ENCODE measurements around the gene FABP7.

FABP7 gene

DNA sequence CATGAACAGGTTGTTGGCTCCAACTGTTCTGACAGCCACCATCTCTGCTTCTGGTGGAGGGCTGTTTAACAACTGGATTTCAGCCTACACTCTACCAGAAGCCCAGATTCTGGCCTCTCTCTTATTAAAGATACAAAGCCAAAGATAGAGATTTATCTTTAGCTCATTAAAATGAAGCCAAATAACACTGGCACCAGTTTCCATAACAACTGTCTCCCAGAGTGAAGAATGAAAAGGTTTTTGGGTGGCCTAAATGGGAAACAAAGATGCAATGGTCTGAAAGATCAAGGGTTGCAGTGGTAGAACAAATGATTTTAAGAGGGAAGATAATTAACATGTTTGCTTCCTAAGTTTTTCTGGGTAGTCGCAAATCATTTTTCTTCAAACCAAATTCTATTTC lies 6.4 kb downstream of the FABP7 start:
- TF ChIP-seq EZH2 (IDR thresholded peaks at IDR 0.05), result no peak
- no peak for DNase-seq (ENCODE audit: low read depth, low spot score)
- no peak overlapping the region for H3K27ac ChIP-seq
- no peak overlapping the region for H3K9ac ChIP-seq (ENCODE audit: insufficient read length)
- no peak overlapping the region for H3K4me3 ChIP-seq
- no peaks in the 10 kb centered on the region for H3K9me3 ChIP-seq (ENCODE audit: low read depth, low read length)
- no peaks in the 10 kb centered on the region for H3K36me3 ChIP-seq (ENCODE audit: insufficient read depth, low read length)

DNA sequence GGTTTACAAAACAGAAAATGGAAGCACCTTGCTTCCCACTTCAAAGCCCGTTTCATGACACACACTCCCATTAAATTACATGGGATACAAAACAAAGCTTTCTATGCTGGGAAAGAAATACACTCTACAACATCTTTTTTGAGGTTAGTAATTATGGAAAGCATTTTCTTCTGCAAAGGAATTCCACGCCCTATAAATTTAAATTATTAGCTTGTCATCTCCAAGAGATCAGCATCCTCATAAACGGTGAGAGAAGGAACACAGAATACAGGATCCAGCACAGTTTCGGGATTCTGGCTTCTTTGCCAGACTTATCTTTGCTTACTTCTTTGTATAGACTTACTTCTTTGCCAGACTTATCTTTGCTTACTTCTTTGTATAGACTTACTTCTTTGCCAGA lies 8.2 kb downstream of the FABP7 start:
- no peak overlapping the region for H3K9ac ChIP-seq (ENCODE audit: insufficient read length)
- H3K9me3 ChIP-seq (ENCODE audit: low read depth, low read length), result no peaks in the 10 kb centered on the region
- DNase-seq (ENCODE audit: low read depth, low spot score), result no peak
- TF ChIP-seq FOXP2 (optimal IDR thresholded peaks at IDR 0.05; ENCODE audit: control extremely low read depth, extremely low read length, insufficient read depth), result no peak
- no peak overlapping the region for H3K4me3 ChIP-seq
- H3K27ac ChIP-seq, result no peak overlapping the region
- H3K36me3 ChIP-seq (ENCODE audit: insufficient read depth, low read length), result no peaks in the 10 kb centered on the region

DNA sequence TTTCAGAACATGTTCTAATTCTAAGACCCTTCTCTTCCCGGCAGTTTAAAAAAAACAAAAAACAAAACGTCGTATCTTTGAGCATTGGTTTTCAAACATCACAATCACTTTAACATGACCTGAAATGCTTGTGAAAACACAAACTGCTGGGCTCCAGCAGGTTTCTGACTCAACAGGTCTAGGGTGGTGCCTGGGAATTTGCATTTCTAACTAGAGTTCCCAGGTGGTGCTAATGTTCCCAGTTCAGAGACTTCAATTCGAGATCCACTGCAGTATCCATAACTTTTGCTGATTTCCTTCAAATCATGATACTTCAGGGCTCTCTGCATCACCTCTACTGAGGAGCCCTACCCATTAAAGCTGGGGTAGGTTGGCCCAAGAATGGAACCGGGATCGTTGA lies 8.7 kb downstream of the FABP7 start:
- no peaks in the 10 kb centered on the region for H3K36me3 ChIP-seq (ENCODE audit: insufficient read depth, low read length)
- H3K9me3 ChIP-seq (ENCODE audit: low read depth, low read length), result no peaks in the 10 kb centered on the region
- H3K9ac ChIP-seq (ENCODE audit: insufficient read length), result no peak overlapping the region
- TF ChIP-seq EZH2 (IDR thresholded peaks at IDR 0.05) (no peak), POLR2AphosphoS5 (IDR thresholded peaks at IDR 0.05; ENCODE audit: borderline replicate concordance, low read depth, low read length) (no peak), FOXP2 (optimal IDR thresholded peaks at IDR 0.05; ENCODE audit: control extremely low read depth, extremely low read length, insufficient read depth) (no peak)
- DNase-seq (ENCODE audit: low read depth, low spot score), result no peak
- H3K27ac ChIP-seq, result no peak overlapping the region
- H3K4me3 ChIP-seq, result no peak overlapping the region

- no peaks in the 10 kb centered on the region for H3K9me3 ChIP-seq (ENCODE audit: low read depth, low read length)
- H3K9ac ChIP-seq (ENCODE audit: insufficient read length), result peak overlapping the region; percentile 79
- peak overlapping the region; percentile 88 for H3K4me3 ChIP-seq
- no peak for DNase-seq (ENCODE audit: low read depth, low spot score)
- H3K36me3 ChIP-seq (ENCODE audit: insufficient read depth, low read length), result no peaks in the 10 kb centered on the region
- no peak for TF ChIP-seq POLR2AphosphoS5 (IDR thresholded peaks at IDR 0.05; ENCODE audit: borderline replicate concordance, low read depth, low read length)
- TF ChIP-seq EZH2 (IDR thresholded peaks at IDR 0.05), result no peak
- no peak for TF ChIP-seq FOXP2 (optimal IDR thresholded peaks at IDR 0.05; ENCODE audit: control extremely low read depth, extremely low read length, insufficient read depth)
- no peak overlapping the region for H3K27ac ChIP-seq
Measured at GRCh38 chr6:122788663-122789181, 9.2 kb downstream of the FABP7 start.

GRCh38 chr6:122789182-122790027 lies 9.9 kb downstream of the FABP7 start, which contains the start of gene SMPDL3A:
Gene SMPDL3A (plus strand): TSS chr6:122789258. CDS start chr6:122789347, 89 bp downstream.
- DNase-seq (ENCODE audit: low read depth, low spot score), result no peak
- Histone ChIP-seq H3K4me3 (peak within 1 kb of the TSS; percentile 88), H3K27ac (peak within 1 kb of the TSS; percentile 60), H3K9me3 (ENCODE audit: low read depth, low read length) (no peaks in the 10 kb centered on the region), H3K9ac (ENCODE audit: insufficient read length) (peak within 1 kb of the TSS; percentile 79), H3K36me3 (ENCODE audit: insufficient read depth, low read length) (no peaks in the 10 kb centered on the region)
- TF ChIP-seq FOXP2 (optimal IDR thresholded peaks at IDR 0.05; ENCODE audit: control extremely low read depth, extremely low read length, insufficient read depth), result no peak
- peak; percentile 47 for TF ChIP-seq POLR2AphosphoS5 (IDR thresholded peaks at IDR 0.05; ENCODE audit: borderline replicate concordance, low read depth, low read length)
- no peak for TF ChIP-seq EZH2 (IDR thresholded peaks at IDR 0.05)

- Histone ChIP-seq H3K27ac (peak overlapping the region; percentile 60; the same call in 1 of the 2 replicates), H3K4me3 (peak overlapping the region; percentile 88), H3K9ac (ENCODE audit: insufficient read length) (peak overlapping the region; percentile 79), H3K9me3 (ENCODE audit: low read depth, low read length) (no peaks in the 10 kb centered on the region), H3K36me3 (ENCODE audit: insufficient read depth, low read length) (no peaks in the 10 kb centered on the region)
- TF ChIP-seq FOXP2 (optimal IDR thresholded peaks at IDR 0.05; ENCODE audit: control extremely low read depth, extremely low read length, insufficient read depth), result no peak
- no peak for TF ChIP-seq EZH2 (IDR thresholded peaks at IDR 0.05)
- TF ChIP-seq POLR2AphosphoS5 (IDR thresholded peaks at IDR 0.05; ENCODE audit: borderline replicate concordance, low read depth, low read length), result no peak; the same call in 1 of the 2 replicates
- DNase-seq (ENCODE audit: low read depth, low spot score), result no peak
Measured at GRCh38 chr6:122790028-122790422, 10.5 kb downstream of the FABP7 start.

DNA sequence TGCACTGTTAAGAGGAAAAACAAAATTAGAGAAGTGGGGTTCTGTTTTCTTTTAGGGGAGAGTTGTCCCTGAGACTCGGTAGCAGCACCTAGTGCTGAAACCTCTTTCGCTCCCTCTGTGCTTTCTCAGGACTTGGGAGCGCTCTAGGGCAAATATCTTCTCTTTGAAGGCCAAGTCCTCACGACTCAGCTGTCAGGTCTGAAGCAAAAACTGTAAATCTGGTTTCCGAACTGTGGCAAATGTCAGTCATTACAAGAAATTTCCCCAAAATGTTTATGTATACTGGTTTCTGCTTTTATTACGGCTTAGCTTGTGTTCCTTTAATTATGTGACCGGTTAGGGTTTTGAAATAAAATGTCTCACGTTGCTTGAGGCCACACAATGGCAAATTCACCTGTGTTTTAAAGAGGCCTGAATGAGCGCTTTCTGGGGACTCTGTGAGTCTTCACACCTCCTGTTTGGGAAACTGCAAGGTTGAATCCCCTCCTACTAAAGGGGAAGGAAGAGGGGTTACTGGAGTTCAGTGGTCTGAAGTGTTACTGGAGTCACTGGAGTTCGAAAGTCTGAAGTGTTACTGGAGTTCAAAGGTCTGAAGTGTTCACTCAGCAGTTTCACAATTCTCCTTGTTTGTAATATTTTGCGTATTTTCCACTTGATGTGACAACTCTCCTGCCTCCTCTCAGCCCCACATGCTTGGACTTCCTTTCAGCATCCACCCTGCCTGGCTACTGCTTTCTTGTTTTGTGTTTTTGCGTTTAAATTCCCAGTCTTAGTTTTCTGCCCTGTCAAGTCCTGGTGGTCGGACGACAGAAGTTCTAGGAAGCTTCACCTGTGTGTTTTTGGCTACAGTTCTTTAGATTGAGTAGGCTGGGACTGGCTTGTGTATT lies 11.2 kb downstream of the FABP7 start:
- Histone ChIP-seq H3K9ac (ENCODE audit: insufficient read length) (peak overlapping the region; percentile 79), H3K9me3 (ENCODE audit: low read depth, low read length) (no peaks in the 10 kb centered on the region), H3K36me3 (ENCODE audit: insufficient read depth, low read length) (no peaks in the 10 kb centered on the region), H3K4me3 (peak overlapping the region; percentile 88), H3K27ac (peak overlapping the region; percentile 60)
- TF ChIP-seq FOXP2 (optimal IDR thresholded peaks at IDR 0.05; ENCODE audit: control extremely low read depth, extremely low read length, insufficient read depth) (no peak), EZH2 (IDR thresholded peaks at IDR 0.05) (no peak), POLR2AphosphoS5 (IDR thresholded peaks at IDR 0.05; ENCODE audit: borderline replicate concordance, low read depth, low read length) (no peak)
- no peak for DNase-seq (ENCODE audit: low read depth, low spot score)

- no peak for DNase-seq (ENCODE audit: low read depth, low spot score)
- Histone ChIP-seq H3K27ac (peak overlapping the region; percentile 60), H3K4me3 (peak overlapping the region; percentile 88), H3K9me3 (ENCODE audit: low read depth, low read length) (no peaks in the 10 kb centered on the region), H3K36me3 (ENCODE audit: insufficient read depth, low read length) (no peaks in the 10 kb centered on the region), H3K9ac (ENCODE audit: insufficient read length) (no peak overlapping the region)
- no peak for TF ChIP-seq EZH2 (IDR thresholded peaks at IDR 0.05)
- TF ChIP-seq POLR2AphosphoS5 (IDR thresholded peaks at IDR 0.05; ENCODE audit: borderline replicate concordance, low read depth, low read length), result no peak
- no peak for TF ChIP-seq FOXP2 (optimal IDR thresholded peaks at IDR 0.05; ENCODE audit: control extremely low read depth, extremely low read length, insufficient read depth)
Measured at GRCh38 chr6:122791310-122791679, 11.8 kb downstream of the FABP7 start.
